GM19463 (cell line): ENCODE results near the gene TMEM151B.
"Not testable (repeated sequence)": the region's sequence is repeated elsewhere in the genome, so short reads cannot be mapped to it uniquely, and the experiment has no call there.

ENCODE experiments used
- ATAC-seq: cut with Tn5 transposase; IDR thresholded peaks from one replicate; pipeline ENCODE4 v1.9.1; 2021; ENCODE audit warnings: mild to moderate bottlenecking, moderate library complexity; ENCODE audit not compliant: unreplicated experiment

The TMEM151B gene

GRCh38 chr6:44301106-44301505, 30.9 kb downstream of the TMEM151B start:
- no peak for ATAC-seq

- ATAC-seq, result no peak
Observed at GRCh38 chr6:44301782-44302564, 31.7 kb downstream of the TMEM151B start.

GRCh38 chr6:44302856-44303255, 32.6 kb downstream of the TMEM151B start:
- no peak for ATAC-seq

DNA sequence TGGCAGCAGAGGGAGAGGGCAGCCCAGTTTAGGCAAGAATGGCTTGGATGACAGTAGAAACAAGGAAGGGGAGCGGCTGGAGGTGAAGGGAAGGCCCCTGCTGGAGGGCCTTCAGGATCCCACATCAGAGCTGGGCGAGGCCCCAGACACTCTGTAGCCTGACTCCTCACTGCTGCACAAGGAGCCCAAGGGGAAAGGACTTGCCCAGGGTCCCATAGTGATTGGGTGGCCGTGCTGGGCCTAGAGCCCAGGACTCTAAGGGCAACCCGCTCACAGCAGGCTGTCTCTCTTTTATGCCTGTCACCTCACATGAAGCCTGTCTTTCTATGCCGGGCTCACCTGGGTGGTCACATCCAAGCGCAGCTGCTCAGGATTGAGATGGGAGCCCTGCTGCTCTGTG, 33.6 kb downstream of the TMEM151B start:
- no peak for ATAC-seq

DNA sequence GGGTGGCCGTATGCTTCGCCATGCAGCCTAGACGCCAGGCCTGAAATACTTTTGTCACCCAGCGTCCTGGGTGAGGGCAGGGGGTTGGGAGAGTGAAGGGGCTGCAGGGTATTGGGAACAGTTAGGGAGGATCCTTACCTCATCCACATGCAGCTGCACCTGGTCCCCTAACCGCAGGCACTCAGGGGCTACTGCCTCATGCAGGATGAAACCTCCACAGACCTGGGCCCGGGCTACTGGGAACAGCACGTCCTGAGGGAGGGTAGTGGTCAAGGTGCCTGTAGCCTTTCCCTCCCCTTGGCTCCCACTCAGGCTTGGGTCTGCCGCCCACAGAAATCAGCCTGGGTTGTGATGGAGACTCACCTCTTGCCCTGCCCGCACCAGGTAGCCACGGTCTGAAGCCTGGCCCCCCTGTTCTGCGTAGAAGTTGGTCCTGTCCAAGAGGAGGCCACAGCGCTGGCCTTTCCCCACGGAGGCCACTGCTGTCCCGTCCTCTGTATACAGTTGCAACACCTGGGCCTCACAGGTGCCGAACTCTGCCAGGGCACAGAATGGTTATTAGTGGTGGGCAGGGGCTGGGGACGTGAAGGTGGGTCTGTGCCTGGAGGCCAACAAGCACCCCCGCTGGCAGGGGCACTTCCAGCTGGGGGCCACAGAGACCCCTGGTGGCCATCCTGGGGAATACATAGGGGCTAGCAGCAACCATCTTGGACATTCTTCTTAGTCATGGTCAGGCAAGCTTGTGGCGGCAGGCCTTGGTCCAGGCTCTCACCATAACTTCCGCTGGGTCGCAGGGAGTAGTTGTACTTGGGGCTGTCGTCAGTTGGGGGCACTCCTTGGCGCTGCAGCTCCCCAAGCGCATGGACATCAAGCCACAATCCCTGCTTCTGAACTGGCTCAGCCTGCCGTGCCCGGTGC, 34.3 kb downstream of the TMEM151B start:
- ATAC-seq, result no peak

GRCh38 chr6:44305200-44305725, 35.0 kb downstream of the TMEM151B start:
- ATAC-seq, result no peak

DNA sequence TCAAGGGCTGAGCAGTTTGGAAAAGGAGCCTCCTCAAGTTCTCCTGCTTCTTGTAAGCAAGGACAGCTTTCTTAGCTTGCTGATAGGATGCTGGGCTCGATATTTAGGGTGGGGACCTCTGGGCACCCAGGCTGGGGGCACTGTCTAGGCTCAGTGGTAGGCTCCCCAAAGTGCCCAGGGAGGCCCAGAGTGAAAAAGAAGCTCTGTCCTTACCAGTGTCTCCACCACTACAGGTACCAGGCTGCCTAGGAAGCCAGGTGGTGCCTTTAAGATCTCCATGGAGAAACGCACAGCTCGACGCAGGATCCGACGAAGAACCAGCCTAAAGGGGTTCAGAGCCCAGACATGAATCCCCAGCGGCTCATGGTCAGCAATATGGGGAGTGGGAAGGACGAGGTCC, 36.5 kb downstream of the TMEM151B start:
- no peak for ATAC-seq

DNA sequence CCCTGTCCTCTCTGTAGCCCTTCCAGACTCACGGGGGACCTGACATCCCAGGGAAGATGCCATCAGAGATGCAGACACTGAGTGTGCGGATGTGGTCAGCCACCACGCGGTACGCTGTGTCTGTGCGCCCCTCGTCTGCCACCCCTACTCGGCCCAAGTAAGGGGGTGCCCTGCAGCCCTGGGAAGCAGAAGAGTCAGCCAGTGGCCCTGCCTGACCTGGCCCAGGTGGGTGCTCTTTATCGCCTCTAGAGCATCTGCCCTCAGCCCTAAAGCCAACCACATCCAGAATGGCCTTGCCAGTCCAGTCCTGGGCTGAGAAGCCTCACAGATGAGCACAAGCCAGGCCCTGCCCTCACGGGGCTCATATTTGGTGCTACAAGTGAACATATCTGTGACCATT, 37.0 kb downstream of the TMEM151B start:
- ATAC-seq, result no peak

GRCh38 chr6:44309092-44309491, 38.8 kb downstream of the TMEM151B start:
- no peak for ATAC-seq

GRCh38 chr6:44309631-44310030, 39.4 kb downstream of the TMEM151B start:
- no peak for ATAC-seq

DNA sequence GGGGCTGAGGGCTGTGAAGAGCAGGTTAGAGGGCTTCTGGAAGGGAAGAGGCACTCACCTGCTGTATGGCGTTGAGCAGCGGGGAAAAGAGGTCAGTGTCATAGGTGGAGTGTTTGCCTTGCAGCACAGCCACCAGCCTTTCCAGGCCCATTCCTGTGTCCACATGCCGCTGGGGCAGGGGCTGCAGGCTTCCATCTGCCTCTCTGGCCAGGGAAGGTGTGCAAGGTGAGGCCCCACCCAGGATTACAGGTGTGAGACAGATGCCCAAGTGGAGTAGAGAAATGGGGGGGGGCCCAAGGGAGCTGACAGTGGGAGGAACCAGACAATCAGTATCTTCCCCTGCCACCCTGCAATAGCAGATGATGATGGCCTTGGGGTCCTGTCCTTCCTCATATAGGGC, 40.0 kb downstream of the TMEM151B start:
- no peak for ATAC-seq

DNA sequence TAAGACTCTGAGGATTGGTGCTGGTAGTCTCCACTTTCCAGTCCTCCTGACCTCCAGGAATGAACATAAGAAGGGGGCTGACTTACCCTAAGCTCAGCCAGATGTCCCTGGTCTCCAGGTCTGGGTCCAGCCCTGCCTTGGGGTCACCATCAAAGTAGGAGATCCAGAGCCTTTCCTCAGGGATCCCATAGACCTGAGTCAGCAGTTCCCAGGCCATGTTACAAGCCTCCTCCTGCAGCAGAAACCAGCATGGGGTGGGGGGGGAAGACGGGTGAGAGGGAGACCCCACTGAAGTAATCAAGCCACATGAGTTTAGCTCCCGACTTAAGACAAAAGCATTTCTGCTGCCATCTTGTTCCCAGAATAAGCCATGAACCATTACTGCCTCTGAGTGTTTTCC, 41.1 kb downstream of the TMEM151B start:
- no peak for ATAC-seq

- no peak for ATAC-seq
Observed at GRCh38 chr6:44311767-44312166, 41.5 kb downstream of the TMEM151B start.

- ATAC-seq, result peak; percentile 89
Observed at GRCh38 chr6:44312901-44313788, 42.9 kb downstream of the TMEM151B start, which contains the start of gene AARS2. Gene AARS2, minus strand, starts transcription at chr6:44313347. Its CDS starts 24 bp downstream, at chr6:44313323.

DNA sequence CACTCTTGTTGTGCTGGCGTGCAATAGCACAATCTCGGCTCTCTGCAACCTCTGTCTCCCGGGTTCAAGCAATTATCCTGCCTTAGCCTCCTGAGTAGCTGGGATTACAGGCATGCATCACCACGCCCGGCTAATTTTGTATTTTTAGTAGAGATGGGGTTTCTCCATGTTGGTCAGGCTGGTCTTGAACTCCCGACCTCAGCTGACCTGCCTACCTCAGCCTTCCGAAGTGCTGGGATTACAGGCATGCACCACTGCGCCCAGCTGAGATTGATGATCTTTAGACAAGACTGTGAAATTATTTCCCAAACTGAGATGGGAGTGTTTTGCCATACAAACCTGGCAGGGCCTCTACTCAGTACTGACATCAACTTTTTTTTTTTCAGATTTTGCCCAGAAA, 44.4 kb downstream of the TMEM151B start:
- ATAC-seq, result not testable (repeated sequence)

- no peak for ATAC-seq
Observed at GRCh38 chr6:44315516-44315915, 45.3 kb downstream of the TMEM151B start.

DNA sequence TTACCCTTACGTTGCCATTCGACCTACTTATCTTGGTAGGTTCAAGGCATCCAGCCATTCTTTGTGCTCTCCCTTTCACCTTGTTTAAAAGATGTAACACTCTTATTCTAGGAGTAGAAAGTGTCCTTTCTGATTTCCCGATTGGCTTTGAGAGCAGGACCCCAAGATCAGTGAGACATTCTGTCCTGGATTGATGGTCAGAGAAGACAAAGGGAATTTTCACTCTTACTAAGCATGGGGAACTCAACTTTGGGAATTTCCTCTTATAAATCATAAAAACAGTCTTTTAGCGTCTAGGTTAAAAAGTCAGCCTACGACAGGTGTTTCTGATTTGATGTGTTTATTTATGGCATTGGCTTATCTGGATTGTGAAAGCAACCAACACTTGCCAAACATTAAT, 45.7 kb downstream of the TMEM151B start:
- ATAC-seq, result no peak

- ATAC-seq, result no peak
Observed at GRCh38 chr6:44316481-44316880, 46.2 kb downstream of the TMEM151B start.

- not testable (repeated sequence) for ATAC-seq
Observed at GRCh38 chr6:44317136-44317631, 46.9 kb downstream of the TMEM151B start.

DNA sequence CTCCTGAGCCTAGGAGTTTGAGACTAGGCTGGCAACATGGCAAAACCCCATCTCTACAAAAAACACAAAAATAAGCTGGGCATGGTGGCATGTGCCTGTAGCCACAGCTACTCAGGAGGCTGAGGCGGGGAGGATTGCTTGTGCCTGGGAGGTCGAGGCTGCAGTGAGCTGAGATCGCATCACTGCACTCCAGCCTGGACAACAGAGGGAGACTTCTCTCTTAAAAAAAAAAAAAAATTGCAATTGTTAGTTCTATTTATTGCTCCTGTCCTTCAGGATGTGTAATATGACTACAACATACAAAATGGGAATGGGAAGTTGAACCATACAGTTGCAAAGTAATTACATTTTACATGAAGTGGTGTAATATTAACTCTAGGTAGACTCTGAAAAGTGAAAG, 51.0 kb downstream of the TMEM151B start:
- no peak for ATAC-seq
